IPS-18a (cell line): Measurements from ENCODE around the gene TIGD2.

Experiments
- H3K27ac ChIP-seq: one replicate; pipeline ENCODE4 v1.5.1; 2013; ENCODE audit warnings: low read length
- H3K27me3 ChIP-seq: one replicate; pipeline ENCODE4 v1.6.1; 2013; ENCODE audit warnings: mild to moderate bottlenecking, low read length; ENCODE audit not compliant: control insufficient read depth, insufficient read depth
- H3K36me3 ChIP-seq: one replicate; pipeline ENCODE4 v1.6.1; 2013; ENCODE audit warnings: low read depth, low read length; ENCODE audit not compliant: control insufficient read depth
- H3K4me1 ChIP-seq: one replicate; pipeline ENCODE4 v1.6.1; 2013; ENCODE audit warnings: low read depth, low read length; ENCODE audit not compliant: control insufficient read depth
- H3K4me3 ChIP-seq: one replicate; pipeline ENCODE4 v1.5.1; 2013; ENCODE audit warnings: low read length
- H3K9ac ChIP-seq: one replicate; pipeline ENCODE4 v1.6.1; 2013; ENCODE audit warnings: mild to moderate bottlenecking, low read length, moderate library complexity
- H3K9me3 ChIP-seq: one replicate; pipeline ENCODE4 v1.6.1; 2013; ENCODE audit warnings: low read depth, low read length; ENCODE audit not compliant: control insufficient read depth

Gene TIGD2

GRCh38 chr4:89101256-89102161 is 9.8 kb upstream of the TIGD2 start:
- Histone ChIP-seq H3K4me3 (no peak overlapping the region), H3K27ac (no peak overlapping the region), H3K9me3 (no peaks in the 10 kb centered on the region), H3K27me3 (no peaks in the 10 kb centered on the region), H3K36me3 (no peaks in the 10 kb centered on the region), H3K9ac (no peak overlapping the region), H3K4me1 (no peaks in the 10 kb centered on the region)

- H3K27ac ChIP-seq: no peak overlapping the region
- no peaks in the 10 kb centered on the region for H3K36me3 ChIP-seq
- H3K4me3 ChIP-seq: no peak overlapping the region
- no peak overlapping the region for H3K9ac ChIP-seq
- H3K9me3 ChIP-seq: no peaks in the 10 kb centered on the region
- peaks cover 21% of the 10 kb centered on the region for H3K27me3 ChIP-seq
- H3K4me1 ChIP-seq: no peaks in the 10 kb centered on the region
Observed at GRCh38 chr4:89105726-89106125, 5.6 kb upstream of the TIGD2 start.

GRCh38 chr4:89108091-89108490 is 3.2 kb upstream of the TIGD2 start:
- H3K27ac ChIP-seq: no peak overlapping the region
- peaks cover 5% of the 10 kb centered on the region for H3K4me1 ChIP-seq
- H3K36me3 ChIP-seq: no peaks in the 10 kb centered on the region
- H3K9me3 ChIP-seq: no peaks in the 10 kb centered on the region
- peaks cover 36% of the 10 kb centered on the region for H3K27me3 ChIP-seq
- no peak overlapping the region for H3K9ac ChIP-seq
- H3K4me3 ChIP-seq: no peak overlapping the region

- Histone ChIP-seq H3K27me3 (peaks cover 36% of the 10 kb centered on the region), H3K4me3 (peak overlapping the region; percentile 78), H3K9ac (no peak overlapping the region), H3K9me3 (no peaks in the 10 kb centered on the region), H3K4me1 (peaks cover 5% of the 10 kb centered on the region), H3K36me3 (no peaks in the 10 kb centered on the region), H3K27ac (no peak overlapping the region)
Observed at GRCh38 chr4:89109841-89110540, 1.3 kb upstream of the TIGD2 start.

- H3K27me3 ChIP-seq: peaks cover 36% of the 10 kb centered on the region
- peak overlapping the region; percentile 78 for H3K4me3 ChIP-seq
- no peak overlapping the region for H3K27ac ChIP-seq
- peak overlapping the region; percentile 38 for H3K9ac ChIP-seq
- no peaks in the 10 kb centered on the region for H3K9me3 ChIP-seq
- H3K4me1 ChIP-seq: peaks cover 5% of the 10 kb centered on the region
- no peaks in the 10 kb centered on the region for H3K36me3 ChIP-seq
Observed at GRCh38 chr4:89110541-89110985, 770 bp upstream of the TIGD2 start.

- H3K9ac ChIP-seq: peak overlapping the region; percentile 66
- H3K27me3 ChIP-seq: peaks cover 36% of the 10 kb centered on the region
- H3K27ac ChIP-seq: no peak overlapping the region
- H3K9me3 ChIP-seq: no peaks in the 10 kb centered on the region
- peak overlapping the region; percentile 84 for H3K4me3 ChIP-seq
- H3K36me3 ChIP-seq: no peaks in the 10 kb centered on the region
- peaks cover 5% of the 10 kb centered on the region for H3K4me1 ChIP-seq
Observed at GRCh38 chr4:89111833-89112563, 665 bp downstream of the TIGD2 start.

- Histone ChIP-seq H3K27ac (no peak overlapping the region), H3K4me3 (no peak overlapping the region), H3K9ac (no peak overlapping the region)
Observed at GRCh38 chr4:89113415-89113814, 2.1 kb downstream of the TIGD2 start.

GRCh38 chr4:89114100-89114499 is 2.8 kb downstream of the TIGD2 start:
- H3K4me1 ChIP-seq: peaks cover 5% of the 10 kb centered on the region
- H3K27ac ChIP-seq: no peak overlapping the region
- no peaks in the 10 kb centered on the region for H3K9me3 ChIP-seq
- no peaks in the 10 kb centered on the region for H3K36me3 ChIP-seq
- peaks cover 31% of the 10 kb centered on the region for H3K27me3 ChIP-seq
- H3K9ac ChIP-seq: no peak overlapping the region
- no peak overlapping the region for H3K4me3 ChIP-seq

More at GRCh38 chr4:89113415-89113814, 2.1 kb downstream of the TIGD2 start:
- Histone ChIP-seq H3K4me1 (peaks cover 5% of the 10 kb centered on the region), H3K36me3 (no peaks in the 10 kb centered on the region), H3K27me3 (peaks cover 36% of the 10 kb centered on the region), H3K9me3 (no peaks in the 10 kb centered on the region)

- peaks cover 4% of the 10 kb centered on the region for H3K4me1 ChIP-seq
Observed at GRCh38 chr4:89117115-89117514, 5.8 kb downstream of the TIGD2 start.

GRCh38 chr4:89119166-89119565 is 7.8 kb downstream of the TIGD2 start:
- Histone ChIP-seq H3K4me3 (no peak overlapping the region), H3K27me3 (no peaks in the 10 kb centered on the region), H3K9ac (no peak overlapping the region), H3K9me3 (no peaks in the 10 kb centered on the region), H3K27ac (no peak overlapping the region), H3K36me3 (no peaks in the 10 kb centered on the region), H3K4me1 (peaks cover 3% of the 10 kb centered on the region)

More at GRCh38 chr4:89117115-89117514, 5.8 kb downstream of the TIGD2 start:
- Histone ChIP-seq H3K4me3 (no peak overlapping the region), H3K36me3 (no peaks in the 10 kb centered on the region), H3K27ac (no peak overlapping the region), H3K27me3 (peaks cover 7% of the 10 kb centered on the region), H3K9ac (no peak overlapping the region), H3K9me3 (no peaks in the 10 kb centered on the region)

GRCh38 chr4:89119836-89120235 is 8.5 kb downstream of the TIGD2 start:
- no peaks in the 10 kb centered on the region for H3K36me3 ChIP-seq
- no peak overlapping the region for H3K9ac ChIP-seq
- no peak overlapping the region for H3K27ac ChIP-seq
- H3K4me1 ChIP-seq: peaks cover 3% of the 10 kb centered on the region
- H3K27me3 ChIP-seq: no peaks in the 10 kb centered on the region
- H3K9me3 ChIP-seq: no peaks in the 10 kb centered on the region
- H3K4me3 ChIP-seq: no peak overlapping the region
